DOHH2 (cell line): ENCODE data around the gene BMP7.

Experiments used
- H3F3A ChIP-seq: fragments of 200-600 bp; sonication (generic), shearing (Covaris generic); 2 replicates; pipeline ENCODE4 v1.6.0; 2016; ENCODE audit warnings: antibody characterized with exemption, mild to moderate bottlenecking; ENCODE audit not compliant: control insufficient read depth, insufficient read depth
- H3K27ac ChIP-seq: fragments of 200-600 bp; sonication (generic); 2 replicates; pipeline ENCODE4 v1.5.1; 2014; ENCODE audit warnings: low read depth, mild to moderate bottlenecking, low read length, moderate library complexity
- H3K27me3 ChIP-seq: fragments of 200-600 bp; sonication (generic); 2 replicates; pipeline ENCODE4 v1.6.1; 2014; ENCODE audit warnings: mild to moderate bottlenecking, low read length, mixed read lengths; ENCODE audit not compliant: control insufficient read depth
- H3K36me3 ChIP-seq: fragments of 200-600 bp; sonication (generic); 2 replicates; pipeline ENCODE4 v1.6.1; 2014; ENCODE audit warnings: mild to moderate bottlenecking, low read length, moderate library complexity, mixed read lengths; ENCODE audit not compliant: control insufficient read depth
- H3K4me1 ChIP-seq: fragments of 200-600 bp; sonication (generic); 2 replicates; pipeline ENCODE4 v1.6.1; 2014; ENCODE audit warnings: mild to moderate bottlenecking, low read length, mixed read lengths; ENCODE audit not compliant: control insufficient read depth
- H3K4me2 ChIP-seq: fragments of 200-600 bp; sonication (generic); 2 replicates; pipeline ENCODE4 v1.6.0; 2014; ENCODE audit warnings: mild to moderate bottlenecking, low read length, moderate library complexity
- H3K4me3 ChIP-seq: fragments of 200-600 bp; sonication (generic); 2 replicates; pipeline ENCODE4 v1.5.1; 2014; ENCODE audit warnings: mild to moderate bottlenecking, low read length, mixed read lengths
- H3K79me2 ChIP-seq: fragments of 200-600 bp; sonication (generic); 2 replicates; pipeline ENCODE4 v1.6.1; 2014; ENCODE audit warnings: mild to moderate bottlenecking, low read length, mixed read lengths; ENCODE audit not compliant: control insufficient read depth
- H3K9me2 ChIP-seq: fragments of 200-600 bp; sonication (generic); replicated peaks from 2 replicates; pipeline ENCODE4 v1.6.1; 2014; ENCODE audit warnings: mild to moderate bottlenecking, low read length, mixed read lengths; ENCODE audit not compliant: control insufficient read depth
- H3K9me3 ChIP-seq: fragments of 200-600 bp; sonication (generic); 2 replicates; pipeline ENCODE4 v1.6.1; 2014; ENCODE audit warnings: antibody characterized with exemption, low read length, mixed read lengths; ENCODE audit not compliant: control insufficient read depth, insufficient read depth
- H4K20me1 ChIP-seq: fragments of 200-600 bp; sonication (generic); 2 replicates; pipeline ENCODE4 v1.6.0; 2014; ENCODE audit warnings: low read depth, mild to moderate bottlenecking, antibody characterized with exemption, low read length, moderate library complexity; ENCODE audit not compliant: control insufficient read depth, insufficient read depth
- CTCF ChIP-seq: fragments of 200-600 bp; sonication (generic); IDR thresholded peaks from one replicate; pipeline ENCODE4 v1.5.1; 2014; ENCODE audit warnings: antibody characterized with exemption, mild to moderate bottlenecking, low read depth, low read length; ENCODE audit not compliant: poor library complexity, severe bottlenecking
- EZH2phosphoT487 ChIP-seq: fragments of 200-600 bp; sonication (generic); IDR thresholded peaks from 2 replicates; pipeline ENCODE4 v1.6.1; 2017; ENCODE audit warnings: borderline replicate concordance, mild to moderate bottlenecking, antibody characterized with exemption, low read length, moderate library complexity, mixed read lengths

BMP7 gene

GRCh38 chr20:57130160-57130772, 136.2 kb downstream of the BMP7 start:
- H3K79me2 ChIP-seq = no peaks in the 10 kb centered on the region
- no peak overlapping the region for H3K4me3 ChIP-seq
- no peaks in the 10 kb centered on the region for H3K9me2 ChIP-seq
- no peak overlapping the region for H3K27ac ChIP-seq
- H4K20me1 ChIP-seq = no peaks in the 10 kb centered on the region
- TF ChIP-seq CTCF = no peak
- no peak for TF ChIP-seq EZH2phosphoT487
- no peak overlapping the region for H3K4me2 ChIP-seq
- peaks cover 10% of the 10 kb centered on the region for H3F3A ChIP-seq
- peaks cover 83% of the 10 kb centered on the region for H3K27me3 ChIP-seq
- H3K4me1 ChIP-seq = peaks cover 28% of the 10 kb centered on the region
- no peaks in the 10 kb centered on the region for H3K9me3 ChIP-seq
- no peaks in the 10 kb centered on the region for H3K36me3 ChIP-seq

- Histone ChIP-seq H3K27me3 (peaks cover 79% of the 10 kb centered on the region), H3K36me3 (no peaks in the 10 kb centered on the region), H3F3A (peaks cover 17% of the 10 kb centered on the region), H3K9me2 (no peaks in the 10 kb centered on the region), H3K4me2 (no peak overlapping the region), H3K79me2 (no peaks in the 10 kb centered on the region), H3K9me3 (no peaks in the 10 kb centered on the region), H3K4me1 (peaks cover 38% of the 10 kb centered on the region), H4K20me1 (no peaks in the 10 kb centered on the region), H3K4me3 (no peak overlapping the region), H3K27ac (no peak overlapping the region)
- no peak for TF ChIP-seq CTCF
- TF ChIP-seq EZH2phosphoT487 = no peak
Measured at GRCh38 chr20:57129303-57129702, 137.1 kb downstream of the BMP7 start.

- no peak overlapping the region for H3K4me3 ChIP-seq
- no peaks in the 10 kb centered on the region for H4K20me1 ChIP-seq
- H3K36me3 ChIP-seq = no peaks in the 10 kb centered on the region
- no peak overlapping the region for H3K4me2 ChIP-seq
- H3K9me3 ChIP-seq = no peaks in the 10 kb centered on the region
- no peaks in the 10 kb centered on the region for H3K9me2 ChIP-seq
- peaks cover 49% of the 10 kb centered on the region for H3K4me1 ChIP-seq
- H3K27me3 ChIP-seq = peaks cover 79% of the 10 kb centered on the region
- peaks cover 17% of the 10 kb centered on the region for H3F3A ChIP-seq
- no peak overlapping the region for H3K27ac ChIP-seq
- no peak for TF ChIP-seq CTCF
- TF ChIP-seq EZH2phosphoT487 = no peak
- no peaks in the 10 kb centered on the region for H3K79me2 ChIP-seq
Measured at GRCh38 chr20:57128044-57128757, 138.2 kb downstream of the BMP7 start.
